Diencephalon (tissue), 1 donor: ENCODE measurements around the gene COL20A1. TPM values are rescaled to one million over a fixed set of nuclear protein-coding genes. Genes with fewer than 3 reads are reported as not detected.

Source experiments
- small RNA-seq: library from RNA; depleted of rRNA; stranded (forward); fragments of <200 nt; gene quantifications from one replicate; pipeline ENCODE3, GENCODE V24; 2014
- total RNA-seq: library from RNA; depleted of rRNA; stranded (reverse); fragments of >200 nt; gene quantifications from one replicate; pipeline ENCODE4 v1.2.3, GENCODE V29; 2014

COL20A1 gene
- 3.7 TPM for total RNA-seq

GRCh38 chr20:63292904-63293303, at the start of gene COL20A1:
COL20A1 (plus strand) TSS chr20:63293186; CDS start chr20:63295108, 1,922 bp downstream.

DNA sequence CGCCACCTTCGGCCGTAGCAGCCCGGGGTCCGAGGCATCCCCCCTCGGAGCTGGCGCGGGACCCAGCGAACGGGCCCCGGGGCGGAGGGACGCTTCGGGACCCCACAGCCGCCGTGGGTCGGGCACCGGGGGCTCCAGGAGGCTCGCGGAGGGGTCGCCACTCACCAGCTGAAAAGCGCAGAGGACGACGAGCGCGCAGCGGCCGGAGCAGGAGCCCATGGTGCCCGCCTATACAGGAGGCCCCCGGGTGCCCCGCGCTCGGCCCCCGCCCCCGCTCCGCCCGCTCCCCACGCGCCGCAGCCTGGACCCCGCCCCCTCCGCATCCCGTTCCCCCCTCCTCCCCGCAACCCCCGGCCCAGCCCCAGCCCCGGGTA, 38.8 kb upstream of the COL20A1 start, which contains the start of gene NKAIN4:
NKAIN4 (minus strand) TSS at position 232 of the 374 bp plus-strand sequence; CDS start at position 219, 13 bp downstream.

DNA sequence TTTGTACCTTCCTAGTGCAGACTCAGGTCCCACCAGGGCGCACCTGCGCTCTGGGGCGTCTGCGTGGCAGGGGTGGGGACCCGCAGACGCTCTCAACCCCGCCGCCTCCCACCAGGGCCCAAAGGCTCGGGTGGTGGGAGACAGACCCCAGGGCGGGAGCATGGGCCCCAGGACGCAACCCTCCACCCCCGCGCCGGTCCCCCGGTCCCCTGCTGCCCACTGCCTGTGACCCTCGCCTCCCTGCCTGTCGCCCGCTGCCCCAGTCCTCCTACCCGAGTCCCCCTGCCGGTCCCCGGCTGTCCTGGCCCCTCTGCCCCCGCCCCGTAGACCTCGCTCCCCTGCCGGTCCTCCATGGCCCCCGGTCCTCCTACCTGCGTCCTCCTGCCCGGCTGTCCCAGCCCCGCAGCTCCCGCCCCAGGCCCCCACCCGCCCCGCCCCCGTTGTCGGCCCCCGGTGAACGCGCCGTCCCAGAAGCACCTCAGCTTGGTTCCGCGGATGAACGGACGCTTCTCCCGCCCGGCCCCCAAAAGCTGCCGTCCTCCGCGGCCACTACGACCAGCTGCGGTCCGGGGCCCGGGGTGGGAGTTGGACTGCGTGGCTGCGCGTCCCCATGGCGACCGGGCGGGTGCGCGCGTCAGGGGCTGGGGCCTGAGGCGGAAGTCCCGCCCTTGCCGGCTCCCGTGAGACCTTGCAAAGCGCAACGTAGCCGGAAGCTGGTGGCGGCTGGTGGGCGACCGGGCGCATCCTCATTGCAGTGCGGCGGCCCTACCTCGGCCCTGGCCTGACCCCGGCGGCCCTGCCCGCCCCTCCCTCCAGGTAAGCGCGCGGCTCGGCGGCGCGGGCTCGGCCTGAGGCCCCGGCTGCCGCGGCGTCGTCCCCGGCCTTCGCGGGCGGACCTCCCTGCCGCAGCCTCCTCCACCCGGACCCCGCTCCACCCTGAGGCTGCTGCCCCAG, 20.6 kb upstream of the COL20A1 start, which contains the start of gene ARFGAP1:
ARFGAP1 (plus strand) TSS at position 709 of the 954 bp plus-strand sequence. CDS start 2,768 bp downstream, outside the sequence.

DNA sequence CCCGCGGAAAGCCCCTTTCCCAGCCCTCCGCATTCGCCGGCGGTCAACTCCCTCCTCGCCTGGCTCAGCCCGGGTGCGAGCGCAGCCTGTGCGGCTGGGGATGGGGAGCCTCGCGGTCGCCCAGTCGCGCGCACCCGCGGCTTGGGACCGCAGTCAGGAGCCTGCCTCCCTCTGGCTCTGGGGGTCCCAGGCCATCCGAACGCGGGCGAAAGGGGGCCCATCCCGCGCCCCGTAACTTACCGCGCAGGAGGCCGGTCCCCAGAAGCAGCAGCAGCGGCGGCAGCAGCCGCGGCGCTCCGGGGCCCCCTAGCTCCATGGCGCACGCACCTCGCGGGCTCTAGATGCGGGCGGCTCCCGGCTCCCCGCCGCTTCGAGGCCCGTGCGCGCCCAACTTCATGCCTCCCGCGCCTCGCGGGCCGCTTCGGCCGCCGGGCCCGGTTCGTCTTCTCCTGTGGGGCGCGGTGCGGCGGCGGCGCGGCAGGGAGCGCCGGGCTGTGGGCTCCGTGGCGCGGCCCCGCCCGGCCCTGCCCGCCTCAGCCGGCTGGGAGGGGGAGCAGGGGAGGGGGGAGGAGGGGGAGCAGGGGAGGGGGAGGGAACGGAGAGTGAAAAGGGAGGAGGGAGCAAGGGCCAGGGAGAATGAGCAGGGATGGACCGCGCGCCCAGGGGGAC, 68.0 kb downstream of the COL20A1 start, which contains the start of gene CHRNA4:
CHRNA4 (minus strand) TSS at position 500 of the 669 bp plus-strand sequence; CDS start at position 316, 184 bp downstream.

Small RNA genes within 50 kb of the gene (small RNA-seq; reads per million reads assigned to genes)
- gene MIR4326 (2.9 reads per million, percentile 89 among the genes with 10 or more reads in this experiment), gene RNU6-994P (0.15 reads per million)

Other genes starting within 250 kb of the COL20A1 start
- gene YTHDF1, start 77.1 kb upstream of the COL20A1 start, total RNA-seq = 24.9 TPM
- gene BIRC7, start 57.3 kb upstream of the COL20A1 start, total RNA-seq = not detected
- gene NKAIN4, start 38.7 kb upstream of the COL20A1 start, total RNA-seq = 48.0 TPM
- 37.6 TPM for gene ARFGAP1, start 20.4 kb upstream of the COL20A1 start, total RNA-seq
- 26.5 TPM for gene CHRNA4, start 68.2 kb downstream of the COL20A1 start, total RNA-seq
- gene KCNQ2, start 179.5 kb downstream of the COL20A1 start, total RNA-seq = 188 TPM
- gene EEF1A2, start 205.9 kb downstream of the COL20A1 start, total RNA-seq = 313 TPM
- 66.2 TPM for gene PPDPF, start 227.6 kb downstream of the COL20A1 start, total RNA-seq
- gene PTK6, start 244.2 kb downstream of the COL20A1 start, total RNA-seq = not detected